C4-2B (cell line): ENCODE results near the gene MEGF10.

Experiments
- CTCF ChIP-seq: fragments of 450-650 bp; conservative IDR thresholded peaks from 2 replicates; pipeline ENCODE4 v1.5.1; 2017; ENCODE audit warnings: mild to moderate bottlenecking
- ZFX ChIP-seq: fragments of 450-650 bp; IDR thresholded peaks from 2 replicates; pipeline ENCODE4 v1.6.1; 2017

DNA sequence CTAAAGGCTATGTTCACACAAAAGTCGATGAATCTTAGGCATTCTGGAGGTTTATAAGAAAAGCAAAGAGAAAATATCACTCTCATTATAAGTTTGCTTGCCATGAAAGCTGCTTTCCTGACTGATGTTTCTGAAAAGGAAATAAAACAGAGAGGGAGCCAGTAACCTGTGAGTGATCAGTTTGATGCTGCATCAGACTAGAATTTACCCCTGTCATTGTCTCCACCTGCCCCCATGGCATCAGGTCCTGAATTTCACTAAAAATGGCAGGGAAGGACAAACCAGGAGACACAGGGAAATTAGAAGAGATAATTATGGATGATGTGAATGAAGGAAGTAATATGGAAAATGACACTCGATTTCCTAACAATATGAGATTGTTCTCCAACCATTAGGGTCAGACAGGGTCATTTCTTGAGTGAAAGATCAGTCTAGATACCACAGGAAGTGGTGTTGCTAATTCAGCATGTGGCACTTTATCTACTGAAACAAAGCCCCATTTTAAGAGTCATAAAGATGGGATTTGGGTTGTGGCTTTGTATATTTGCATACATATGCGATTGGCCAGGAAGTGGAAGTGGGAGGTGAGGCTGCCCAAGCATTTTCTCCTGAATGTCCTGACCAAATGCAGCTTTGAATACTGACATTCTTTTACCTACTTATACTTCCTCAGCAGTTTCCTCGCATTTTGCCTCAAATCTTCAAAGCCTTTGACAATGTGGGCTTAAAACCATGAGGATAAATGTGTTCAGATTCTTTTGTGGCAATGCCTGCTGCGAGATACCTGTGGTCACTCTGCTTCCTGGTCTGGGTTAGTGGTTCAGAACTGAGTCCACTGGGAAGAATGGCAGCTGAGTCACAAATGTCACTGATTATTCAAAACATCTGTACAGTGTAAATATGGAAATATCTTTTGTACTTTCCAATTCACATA lies 29.7 kb downstream of the MEGF10 start:
- TF ChIP-seq CTCF (no peak), ZFX (no peak)
